ENCODE results near the gene VAMP1. TPM values are rescaled to one million over a fixed set of nuclear protein-coding genes. Genes with fewer than 3 reads are reported as not detected.

The VAMP1 gene
- total and polyA plus RNA-seq, 2 of the 13 experiments (the other 11 are each of a cell fraction or from before 2014, with no cell fraction given): 2.5 to 7.4 TPM

DNA sequence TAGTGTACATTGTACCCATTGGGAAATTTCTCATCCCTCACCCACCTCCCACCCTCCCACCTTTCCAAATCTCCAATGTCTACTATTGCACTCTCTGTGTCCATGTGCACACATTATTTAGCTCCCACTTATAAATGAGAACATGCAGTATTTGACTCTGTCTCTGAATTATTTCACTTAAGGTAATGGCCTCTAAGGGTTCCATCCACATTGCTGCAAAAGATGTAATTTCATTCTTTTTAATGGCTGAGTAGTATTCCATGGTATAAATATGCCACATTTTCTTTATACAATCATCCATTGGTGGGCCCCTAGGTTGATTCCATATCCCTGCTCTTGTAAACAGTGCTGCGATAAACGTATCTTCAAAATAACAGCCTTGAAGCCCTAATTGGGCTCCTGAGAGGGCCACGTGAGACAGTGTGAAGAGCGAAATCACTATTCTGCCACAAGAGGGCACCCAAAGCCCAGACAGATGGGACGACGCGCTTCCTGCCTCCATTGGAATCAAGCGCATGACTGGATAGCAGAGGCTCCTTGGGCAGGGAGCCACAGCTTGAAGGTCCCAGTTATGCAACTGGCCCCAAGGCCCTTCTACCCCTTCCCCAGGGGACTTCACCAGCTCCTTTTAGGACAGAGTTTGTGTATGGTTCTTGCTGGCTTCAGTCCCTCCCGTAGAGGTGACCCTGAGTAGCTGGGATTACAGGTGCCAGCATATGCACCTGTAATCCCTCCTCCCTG, 47.0 kb downstream of the VAMP1 start (continued):
- TF ChIP-seq SP5 (CRISPR knock-in tag; IDR thresholded peaks at IDR 0.05; ENCODE audit: borderline replicate concordance, low read depth) (no peak), NR2F6 (IDR thresholded peaks at IDR 0.05) (no peak), NR2F6 (CRISPR knock-in tag; IDR thresholded peaks at IDR 0.05) (0 out of 2 replicates have a peak, but pooled peaks have one; percentile 10), ATM (IDR thresholded peaks at IDR 0.05; ENCODE audit: borderline replicate concordance) (no peak), MBD4 (IDR thresholded peaks at IDR 0.05; ENCODE audit: borderline replicate concordance, low read length) (no peak), MEIS1 (CRISPR knock-in tag; IDR thresholded peaks at IDR 0.05; ENCODE audit: borderline replicate concordance) (no peak), SALL1 (CRISPR knock-in tag; IDR thresholded peaks at IDR 0.05) (peak; percentile 65), ZNF225 (CRISPR knock-in tag; IDR thresholded peaks at IDR 0.05) (no peak), KAT2B (IDR thresholded peaks at IDR 0.05; ENCODE audit: borderline replicate concordance, low read depth, low read length) (no peak), KDM4B (CRISPR knock-in tag; IDR thresholded peaks at IDR 0.05) (no peak), RBFOX2 (IDR thresholded peaks at IDR 0.05; ENCODE audit: low read depth, low read length) (no peak), FOXA3 (CRISPR knock-in tag; IDR thresholded peaks at IDR 0.05) (peak; percentile 63), ZNF776 (CRISPR knock-in tag; IDR thresholded peaks at IDR 0.05) (no peak), ZNF749 (CRISPR knock-in tag; IDR thresholded peaks at IDR 0.05; ENCODE audit: borderline replicate concordance) (no peak)
- TF ChIP-seq, protein P1, sequence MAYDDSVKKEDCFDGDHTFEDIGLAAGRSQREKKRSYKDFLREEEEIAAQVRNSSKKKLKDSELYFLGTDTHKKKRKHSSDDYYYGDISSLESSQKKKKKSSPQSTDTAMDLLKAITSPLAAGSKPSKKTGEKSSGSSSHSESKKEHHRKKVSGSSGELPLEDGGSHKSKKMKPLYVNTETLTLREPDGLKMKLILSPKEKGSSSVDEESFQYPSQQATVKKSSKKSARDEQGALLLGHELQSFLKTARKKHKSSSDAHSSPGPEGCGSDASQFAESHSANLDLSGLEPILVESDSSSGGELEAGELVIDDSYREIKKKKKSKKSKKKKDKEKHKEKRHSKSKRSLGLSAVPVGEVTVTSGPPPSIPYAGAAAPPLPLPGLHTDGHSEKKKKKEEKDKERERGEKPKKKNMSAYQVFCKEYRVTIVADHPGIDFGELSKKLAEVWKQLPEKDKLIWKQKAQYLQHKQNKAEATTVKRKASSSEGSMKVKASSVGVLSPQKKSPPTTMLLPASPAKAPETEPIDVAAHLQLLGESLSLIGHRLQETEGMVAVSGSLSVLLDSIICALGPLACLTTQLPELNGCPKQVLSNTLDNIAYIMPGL (CRISPR knock-in tag; IDR thresholded peaks at IDR 0.05; ENCODE audit: borderline replicate concordance in 1 of 2, low read depth in 1 of 2): peak; percentile 42 to 75; a peak in 2 of 4 replicates
- TF ChIP-seq, protein P2, sequence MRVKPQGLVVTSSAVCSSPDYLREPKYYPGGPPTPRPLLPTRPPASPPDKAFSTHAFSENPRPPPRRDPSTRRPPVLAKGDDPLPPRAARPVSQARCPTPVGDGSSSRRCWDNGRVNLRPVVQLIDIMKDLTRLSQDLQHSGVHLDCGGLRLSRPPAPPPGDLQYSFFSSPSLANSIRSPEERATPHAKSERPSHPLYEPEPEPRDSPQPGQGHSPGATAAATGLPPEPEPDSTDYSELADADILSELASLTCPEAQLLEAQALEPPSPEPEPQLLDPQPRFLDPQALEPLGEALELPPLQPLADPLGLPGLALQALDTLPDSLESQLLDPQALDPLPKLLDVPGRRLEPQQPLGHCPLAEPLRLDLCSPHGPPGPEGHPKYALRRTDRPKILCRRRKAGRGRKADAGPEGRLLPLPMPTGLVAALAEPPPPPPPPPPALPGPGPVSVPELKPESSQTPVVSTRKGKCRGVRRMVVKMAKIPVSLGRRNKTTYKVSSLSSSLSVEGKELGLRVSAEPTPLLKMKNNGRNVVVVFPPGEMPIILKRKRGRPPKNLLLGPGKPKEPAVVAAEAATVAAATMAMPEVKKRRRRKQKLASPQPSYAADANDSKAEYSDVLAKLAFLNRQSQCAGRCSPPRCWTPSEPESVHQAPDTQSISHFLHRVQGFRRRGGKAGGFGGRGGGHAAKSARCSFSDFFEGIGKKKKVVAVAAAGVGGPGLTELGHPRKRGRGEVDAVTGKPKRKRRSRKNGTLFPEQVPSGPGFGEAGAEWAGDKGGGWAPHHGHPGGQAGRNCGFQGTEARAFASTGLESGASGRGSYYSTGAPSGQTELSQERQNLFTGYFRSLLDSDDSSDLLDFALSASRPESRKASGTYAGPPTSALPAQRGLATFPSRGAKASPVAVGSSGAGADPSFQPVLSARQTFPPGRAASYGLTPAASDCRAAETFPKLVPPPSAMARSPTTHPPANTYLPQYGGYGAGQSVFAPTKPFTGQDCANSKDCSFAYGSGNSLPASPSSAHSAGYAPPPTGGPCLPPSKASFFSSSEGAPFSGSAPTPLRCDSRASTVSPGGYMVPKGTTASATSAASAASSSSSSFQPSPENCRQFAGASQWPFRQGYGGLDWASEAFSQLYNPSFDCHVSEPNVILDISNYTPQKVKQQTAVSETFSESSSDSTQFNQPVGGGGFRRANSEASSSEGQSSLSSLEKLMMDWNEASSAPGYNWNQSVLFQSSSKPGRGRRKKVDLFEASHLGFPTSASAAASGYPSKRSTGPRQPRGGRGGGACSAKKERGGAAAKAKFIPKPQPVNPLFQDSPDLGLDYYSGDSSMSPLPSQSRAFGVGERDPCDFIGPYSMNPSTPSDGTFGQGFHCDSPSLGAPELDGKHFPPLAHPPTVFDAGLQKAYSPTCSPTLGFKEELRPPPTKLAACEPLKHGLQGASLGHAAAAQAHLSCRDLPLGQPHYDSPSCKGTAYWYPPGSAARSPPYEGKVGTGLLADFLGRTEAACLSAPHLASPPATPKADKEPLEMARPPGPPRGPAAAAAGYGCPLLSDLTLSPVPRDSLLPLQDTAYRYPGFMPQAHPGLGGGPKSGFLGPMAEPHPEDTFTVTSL (CRISPR knock-in tag; IDR thresholded peaks at IDR 0.05; ENCODE audit: borderline replicate concordance): no peak
- TF ChIP-seq, protein P3, sequence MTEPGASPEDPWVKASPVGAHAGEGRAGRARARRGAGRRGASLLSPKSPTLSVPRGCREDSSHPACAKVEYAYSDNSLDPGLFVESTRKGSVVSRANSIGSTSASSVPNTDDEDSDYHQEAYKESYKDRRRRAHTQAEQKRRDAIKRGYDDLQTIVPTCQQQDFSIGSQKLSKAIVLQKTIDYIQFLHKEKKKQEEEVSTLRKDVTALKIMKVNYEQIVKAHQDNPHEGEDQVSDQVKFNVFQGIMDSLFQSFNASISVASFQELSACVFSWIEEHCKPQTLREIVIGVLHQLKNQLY (CRISPR knock-in tag; IDR thresholded peaks at IDR 0.05): 0 out of 2 replicates have a peak, but pooled peaks have one; percentile 40
- TF ChIP-seq, protein P4, sequence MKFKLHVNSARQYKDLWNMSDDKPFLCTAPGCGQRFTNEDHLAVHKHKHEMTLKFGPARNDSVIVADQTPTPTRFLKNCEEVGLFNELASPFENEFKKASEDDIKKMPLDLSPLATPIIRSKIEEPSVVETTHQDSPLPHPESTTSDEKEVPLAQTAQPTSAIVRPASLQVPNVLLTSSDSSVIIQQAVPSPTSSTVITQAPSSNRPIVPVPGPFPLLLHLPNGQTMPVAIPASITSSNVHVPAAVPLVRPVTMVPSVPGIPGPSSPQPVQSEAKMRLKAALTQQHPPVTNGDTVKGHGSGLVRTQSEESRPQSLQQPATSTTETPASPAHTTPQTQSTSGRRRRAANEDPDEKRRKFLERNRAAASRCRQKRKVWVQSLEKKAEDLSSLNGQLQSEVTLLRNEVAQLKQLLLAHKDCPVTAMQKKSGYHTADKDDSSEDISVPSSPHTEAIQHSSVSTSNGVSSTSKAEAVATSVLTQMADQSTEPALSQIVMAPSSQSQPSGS (CRISPR knock-in tag; IDR thresholded peaks at IDR 0.05): peak; percentile 63; the same call in 1 of the 2 replicates
- TF ChIP-seq, protein P5, sequence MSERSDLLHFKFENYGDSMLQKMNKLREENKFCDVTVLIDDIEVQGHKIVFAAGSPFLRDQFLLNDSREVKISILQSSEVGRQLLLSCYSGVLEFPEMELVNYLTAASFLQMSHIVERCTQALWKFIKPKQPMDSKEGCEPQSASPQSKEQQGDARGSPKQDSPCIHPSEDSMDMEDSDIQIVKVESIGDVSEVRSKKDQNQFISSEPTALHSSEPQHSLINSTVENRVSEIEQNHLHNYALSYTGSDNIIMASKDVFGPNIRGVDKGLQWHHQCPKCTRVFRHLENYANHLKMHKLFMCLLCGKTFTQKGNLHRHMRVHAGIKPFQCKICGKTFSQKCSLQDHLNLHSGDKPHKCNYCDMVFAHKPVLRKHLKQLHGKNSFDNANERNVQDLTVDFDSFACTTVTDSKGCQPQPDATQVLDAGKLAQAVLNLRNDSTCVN (CRISPR knock-in tag; IDR thresholded peaks at IDR 0.05; ENCODE audit: borderline replicate concordance): no peak
